Activated T-helper 17 cell treated with anti-CD3 and anti-CD28 coated beads, Interleukin-2, amount 50 U/mL, for 72 hours (primary cell): ENCODE results near the gene OSBPL5. TPM values are rescaled to one million over a fixed set of nuclear protein-coding genes. Genes with fewer than 3 reads are reported as not detected.

ENCODE experiments used
- ATAC-seq: fragments of 150-1000 bp; cut with Tn5 transposase; replicated peaks from 2 replicates; pipeline ENCODE4 v1.10.0; 2021; ENCODE audit warnings: mild to moderate bottlenecking, moderate library complexity
- H3K27ac Mint-ChIP-seq: one replicate; pipeline ENCODE4 v1.8.0; 2022; ENCODE audit warnings: mixed read lengths
- H3K27me3 Mint-ChIP-seq: one replicate; pipeline ENCODE4 v1.8.0; 2022; ENCODE audit warnings: mixed read lengths
- H3K36me3 Mint-ChIP-seq: one replicate; pipeline ENCODE4 v1.8.0; 2022; ENCODE audit warnings: low read depth, mild to moderate bottlenecking, mixed read lengths
- H3K4me1 Mint-ChIP-seq: one replicate; pipeline ENCODE4 v1.8.0; 2022; ENCODE audit warnings: mixed read lengths
- H3K4me3 Mint-ChIP-seq: one replicate; pipeline ENCODE4 v1.8.0; 2022; ENCODE audit warnings: mild to moderate bottlenecking, mixed read lengths
- H3K9me3 Mint-ChIP-seq: one replicate; pipeline ENCODE4 v1.8.0; 2022; ENCODE audit warnings: mixed read lengths
- total RNA-seq, 2 donors: library from RNA; stranded (reverse); gene quantifications; one replicate each; pipeline ENCODE4 v1.2.3, GENCODE V29; 2022

Gene OSBPL5
- 1 to 10 TPM; 3.3 to 5.3 TPM for total RNA-seq

GRCh38 chr11:3165152-3165705 lies at the start of gene OSBPL5:
Gene OSBPL5, minus strand, starts transcription at chr11:3165310. Its CDS starts 36,162 bp downstream, at chr11:3129148.
- peak within 1 kb of the TSS; percentile 75 for H3K4me3 Mint-ChIP-seq
- H3K27me3 Mint-ChIP-seq, result peaks cover 19% of the 10 kb centered on the region

GRCh38 chr11:3214420-3214699 lies 49.2 kb upstream of the OSBPL5 start:
- no peak overlapping the region for H3K27ac Mint-ChIP-seq
- no peak overlapping the region for H3K4me3 Mint-ChIP-seq
- ATAC-seq, result no peak
- H3K4me1 Mint-ChIP-seq, result no peaks in the 10 kb centered on the region
- H3K27me3 Mint-ChIP-seq, result peaks cover 30% of the 10 kb centered on the region
- H3K9me3 Mint-ChIP-seq, result peaks cover 3% of the 10 kb centered on the region
- H3K36me3 Mint-ChIP-seq, result no peaks in the 10 kb centered on the region

More at GRCh38 chr11:3165152-3165705, at the start of gene OSBPL5:
- peak; percentile 44 for ATAC-seq
- Mint-ChIP-seq H3K36me3 (no peaks in the 10 kb centered on the region), H3K4me1 (peaks cover 10% of the 10 kb centered on the region), H3K9me3 (no peaks in the 10 kb centered on the region), H3K27ac (peak within 1 kb of the TSS; percentile 38)

GRCh38 chr11:3213659-3214419 lies 48.7 kb upstream of the OSBPL5 start:
- no peak for ATAC-seq
- Mint-ChIP-seq H3K4me3 (no peak overlapping the region), H3K27ac (no peak overlapping the region), H3K27me3 (peaks cover 30% of the 10 kb centered on the region), H3K4me1 (no peaks in the 10 kb centered on the region), H3K9me3 (peaks cover 3% of the 10 kb centered on the region), H3K36me3 (no peaks in the 10 kb centered on the region)

- H3K27me3 Mint-ChIP-seq, result peaks cover 8% of the 10 kb centered on the region
- ATAC-seq, result no peak
- H3K4me1 Mint-ChIP-seq, result no peaks in the 10 kb centered on the region
- peaks cover 3% of the 10 kb centered on the region for H3K9me3 Mint-ChIP-seq
- no peak overlapping the region for H3K4me3 Mint-ChIP-seq
- H3K27ac Mint-ChIP-seq, result no peak overlapping the region
- no peaks in the 10 kb centered on the region for H3K36me3 Mint-ChIP-seq
Measured at GRCh38 chr11:3208272-3208671, 43.2 kb upstream of the OSBPL5 start.

GRCh38 chr11:3207526-3208189 lies 42.5 kb upstream of the OSBPL5 start:
- H3K4me1 Mint-ChIP-seq, result no peaks in the 10 kb centered on the region
- H3K36me3 Mint-ChIP-seq, result no peaks in the 10 kb centered on the region
- no peak overlapping the region for H3K27ac Mint-ChIP-seq
- peaks cover 9% of the 10 kb centered on the region for H3K27me3 Mint-ChIP-seq
- no peak overlapping the region for H3K4me3 Mint-ChIP-seq
- no peak for ATAC-seq
- H3K9me3 Mint-ChIP-seq, result peaks cover 3% of the 10 kb centered on the region

- Mint-ChIP-seq H3K4me1 (no peaks in the 10 kb centered on the region), H3K27me3 (peaks cover 9% of the 10 kb centered on the region), H3K9me3 (peaks cover 1% of the 10 kb centered on the region), H3K4me3 (no peak overlapping the region), H3K36me3 (no peaks in the 10 kb centered on the region), H3K27ac (no peak overlapping the region)
- no peak for ATAC-seq
Measured at GRCh38 chr11:3206922-3207204, 41.8 kb upstream of the OSBPL5 start.

- ATAC-seq, result peak; percentile 28
- Mint-ChIP-seq H3K4me1 (no peaks in the 10 kb centered on the region), H3K27ac (no peak overlapping the region), H3K27me3 (peaks cover 5% of the 10 kb centered on the region), H3K4me3 (no peak overlapping the region), H3K36me3 (no peaks in the 10 kb centered on the region), H3K9me3 (no peaks in the 10 kb centered on the region)
Measured at GRCh38 chr11:3206156-3206921, 41.2 kb upstream of the OSBPL5 start.

- H3K36me3 Mint-ChIP-seq, result no peaks in the 10 kb centered on the region
- H3K27ac Mint-ChIP-seq, result no peak overlapping the region
- H3K27me3 Mint-ChIP-seq, result peaks cover 5% of the 10 kb centered on the region
- H3K4me3 Mint-ChIP-seq, result no peak overlapping the region
- no peaks in the 10 kb centered on the region for H3K9me3 Mint-ChIP-seq
- no peak for ATAC-seq
- H3K4me1 Mint-ChIP-seq, result no peaks in the 10 kb centered on the region
Measured at GRCh38 chr11:3205261-3206155, 40.4 kb upstream of the OSBPL5 start.

GRCh38 chr11:3204141-3205015 lies 39.3 kb upstream of the OSBPL5 start:
- no peaks in the 10 kb centered on the region for H3K9me3 Mint-ChIP-seq
- no peaks in the 10 kb centered on the region for H3K4me1 Mint-ChIP-seq
- no peak overlapping the region for H3K4me3 Mint-ChIP-seq
- peaks cover 5% of the 10 kb centered on the region for H3K27me3 Mint-ChIP-seq
- H3K27ac Mint-ChIP-seq, result no peak overlapping the region
- H3K36me3 Mint-ChIP-seq, result no peaks in the 10 kb centered on the region
- no peak for ATAC-seq

GRCh38 chr11:3203221-3204043 lies 38.3 kb upstream of the OSBPL5 start:
- H3K27ac Mint-ChIP-seq, result no peak overlapping the region
- H3K36me3 Mint-ChIP-seq, result no peaks in the 10 kb centered on the region
- H3K27me3 Mint-ChIP-seq, result peaks cover 7% of the 10 kb centered on the region
- no peaks in the 10 kb centered on the region for H3K4me1 Mint-ChIP-seq
- no peak for ATAC-seq
- no peaks in the 10 kb centered on the region for H3K9me3 Mint-ChIP-seq
- no peak overlapping the region for H3K4me3 Mint-ChIP-seq

- no peak for ATAC-seq
- Mint-ChIP-seq H3K36me3 (no peaks in the 10 kb centered on the region), H3K4me3 (no peak overlapping the region), H3K4me1 (no peaks in the 10 kb centered on the region), H3K27ac (no peak overlapping the region), H3K9me3 (no peaks in the 10 kb centered on the region), H3K27me3 (peaks cover 9% of the 10 kb centered on the region)
Measured at GRCh38 chr11:3202759-3203158, 37.6 kb upstream of the OSBPL5 start.

GRCh38 chr11:3202305-3202704 lies 37.2 kb upstream of the OSBPL5 start:
- no peak overlapping the region for H3K4me3 Mint-ChIP-seq
- ATAC-seq, result no peak
- no peaks in the 10 kb centered on the region for H3K9me3 Mint-ChIP-seq
- peaks cover 9% of the 10 kb centered on the region for H3K27me3 Mint-ChIP-seq
- H3K4me1 Mint-ChIP-seq, result no peaks in the 10 kb centered on the region
- H3K36me3 Mint-ChIP-seq, result no peaks in the 10 kb centered on the region
- H3K27ac Mint-ChIP-seq, result no peak overlapping the region
